Endothelial cell of umbilical vein (primary cell): ENCODE results near the gene VPS37D.
"Not testable (repeated sequence)": the region's sequence is repeated elsewhere in the genome, so short reads cannot be mapped to it uniquely, and the experiment has no call there.

Experiments used
- JUN ChIP-seq: IDR thresholded peaks from 2 replicates; pipeline ENCODE4 v1.6.1; 2011; ENCODE audit warnings: borderline replicate concordance, low read depth; ENCODE audit not compliant: insufficient read length, insufficient read depth
- POLR2A ChIP-seq: IDR thresholded peaks from 2 replicates; pipeline ENCODE4 v1.6.1; 2012; ENCODE audit warnings: low read depth, mild to moderate bottlenecking, control low read depth, low read length

GRCh38 chr7:73655309-73655708 lies 12.3 kb upstream of the VPS37D start:
- not testable (repeated sequence) for TF ChIP-seq JUN, POLR2A
